Measurements from ENCODE around the gene UAP1L1. TPM values are rescaled to one million over a fixed set of nuclear protein-coding genes. Genes with fewer than 3 reads are reported as not detected.

The UAP1L1 gene
- total and polyA plus RNA-seq, 2 of the 8 experiments (the other 6 are each of a cell fraction or from before 2014, with no cell fraction given) = 2.0 to 5.4 TPM

GRCh38 chr9:137108608-137109249 is 31.4 kb downstream of the UAP1L1 start:
- Histone ChIP-seq H2BK15ac (ENCODE audit: low read length) (no peak overlapping the region), H4K91ac (replicated peaks; ENCODE audit: insufficient read length, low read length) (no peak overlapping the region), H2BK5ac (ENCODE audit: low read depth, low read length) (no peak overlapping the region), H2BK12ac (ENCODE audit: low read depth, low read length) (no peak overlapping the region), H4K20me1 (replicated peaks in 1 of 2; ENCODE audit: control insufficient read depth in 1 of 2, insufficient read depth in 2 of 2, low read length in 2 of 2) (no peaks in the 10 kb centered on the region), H2AFZ (ENCODE audit: low read length) (no peak overlapping the region), H3K36me3 (ENCODE audit: control insufficient read depth in 2 of 4, insufficient read depth in 4 of 4, low read length in 3 of 4) (peaks cover 2 to 7% (median 4%) of the 10 kb centered on the region in 4 experiments; a peak in 6 of 8 replicates), H3K4me1 (replicated peaks in 1 of 4; ENCODE audit: control insufficient read depth in 3 of 4, insufficient read depth in 4 of 4, low read length in 3 of 4) (peaks cover 0 to 3% (median 0%) of the 10 kb centered on the region in 4 experiments; a peak in 1 of 7 replicates), H3K18ac (ENCODE audit: extremely low read depth, low read length) (no peak overlapping the region), H3K9me3 (ENCODE audit: insufficient read depth in 2 of 2, low read depth in 1 of 2, low read length in 1 of 2) (no peaks in the 10 kb centered on the region), H4K8ac (ENCODE audit: extremely low read depth, insufficient read depth, low read length) (no peak overlapping the region; the same call in 1 of the 2 replicates), H3K56ac (replicated peaks; ENCODE audit: insufficient read length, low read depth, low read length) (no peak overlapping the region), H3K4me3 (ENCODE audit: extremely low read depth in 1 of 4, insufficient read depth in 2 of 4, low read depth in 3 of 4, low read length in 4 of 4) (no peak overlapping the region), H3K9ac (replicated peaks in 1 of 4; ENCODE audit: extremely low read depth in 1 of 4, low read depth in 3 of 4, low read length in 3 of 4) (no peak overlapping the region), H2AK5ac (ENCODE audit: low read depth, low read length) (no peak overlapping the region), H2BK120ac (replicated peaks; ENCODE audit: low read depth, low read length) (no peak overlapping the region), H2BK20ac (ENCODE audit: low read length) (no peak overlapping the region), H3K79me1 (ENCODE audit: low read depth, low read length) (no peaks in the 10 kb centered on the region; the same call in 1 of the 2 replicates), H4K5ac (ENCODE audit: insufficient read length, low read depth, low read length) (no peak overlapping the region), H3K23me2 (ENCODE audit: low read depth, low read length) (no peaks in the 10 kb centered on the region; the same call in 1 of the 2 replicates), H3K14ac (ENCODE audit: insufficient read length) (no peak overlapping the region), H3K27ac (ENCODE audit: low read depth, low read length) (no peak overlapping the region), H3K23ac (ENCODE audit: insufficient read length) (no peak overlapping the region), H3K4ac (replicated peaks; ENCODE audit: insufficient read length, low read depth, low read length) (no peak overlapping the region), H3K4me2 (ENCODE audit: insufficient read depth in 1 of 2, low read depth in 2 of 2, low read length in 2 of 2) (no peak overlapping the region), H3K27me3 (replicated peaks in 1 of 4; ENCODE audit: control insufficient read depth in 3 of 4, extremely low read depth in 1 of 4, insufficient read depth in 3 of 4, low read length in 3 of 4) (peaks cover 3 to 12% (median 7%) of the 10 kb centered on the region in 4 experiments; a peak in 6 of 7 replicates), H3K79me2 (ENCODE audit: control insufficient read depth in 1 of 2, insufficient read depth in 2 of 2, low read length in 2 of 2) (no peaks in the 10 kb centered on the region)
- DNase-seq (ENCODE audit: low read depth in 1 of 2, low spot score in 2 of 2) (no peak), FAIRE-seq (no peak)
- 90% methylated on average over 29 of the region's 29 CpGs; no CpG with 5 or more reads in 1 of the 2 experiments for WGBS, 2 experiments (ENCODE audit: extremely low coverage in 1 of 2, insufficient coverage in 1 of 2, insufficient read length in 1 of 2, insufficient replicate concordance in 2 of 2, low coverage in 1 of 2, low lambda C conversion rate in 2 of 2, missing lambda C conversion rate in 1 of 2)
- ChIA-PET CTCF (ENCODE audit: partially characterized antibody) (interaction anchor here (0.7 to 1.4 kb wide), 3 partner anchors 12 to 178 kb away, joined by 3 to 6 read pairs (median 3); no protein-coding TSS in a partner anchor), POLR2A (ENCODE audit: partially characterized antibody) (interaction anchor here (0.6 to 1.2 kb wide), 2 partner anchors 18 to 20 kb away, joined by 3 to 4 read pairs; no protein-coding TSS in a partner anchor)
- TF ChIP-seq RNF2 (IDR thresholded peaks at IDR 0.05; ENCODE audit: borderline replicate concordance, low read depth, low read length, missing control alignments, poor library complexity, severe bottlenecking) = no peak
- TF ChIP-seq SIN3A (conservative IDR thresholded peaks at IDR 0.05 in 1 of 2, IDR thresholded peaks at IDR 0.05 in 1 of 2; ENCODE audit: low read depth in 1 of 2, low read length in 2 of 2) = no peak
- TF ChIP-seq TEAD4 (IDR thresholded peaks at IDR 0.05; ENCODE audit: low read depth, low read length) = no peak
- no peak for TF ChIP-seq BACH1 (IDR thresholded peaks at IDR 0.05; ENCODE audit: low read length)
- no peak for TF ChIP-seq CTCF (IDR thresholded peaks at IDR 0.05; ENCODE audit: control extremely low read depth in 1 of 3, insufficient read depth in 1 of 3, low read depth in 1 of 3, low read length in 3 of 3)
- TF ChIP-seq JUND (IDR thresholded peaks at IDR 0.05; ENCODE audit: low read length) = no peak
- TF ChIP-seq CREB1 (IDR thresholded peaks at IDR 0.05) = no peak
- TF ChIP-seq POU5F1 (IDR thresholded peaks at IDR 0.05; ENCODE audit: low read depth, low read length) = no peak
- TF ChIP-seq PHF8 (conservative IDR thresholded peaks at IDR 0.05; ENCODE audit: low read depth, low read length) = no peak
- no peak for TF ChIP-seq BRCA1 (IDR thresholded peaks at IDR 0.05; ENCODE audit: low read depth, low read length)
